Activated T-cell treated with anti-CD3 and anti-CD28 coated beads, Interleukin-2, amount 50 U/mL, for 1 hour (primary cell): ENCODE data around the gene FREM2.

Source experiments
- DNase-seq: peaks from one replicate; pipeline ENCODE4 v3.0.0-alpha.2; 2020

FREM2 gene

GRCh38 chr13:38686577-38687245, at the start of gene FREM2:
Gene FREM2, plus strand, starts transcription at chr13:38687077. Its CDS starts 268 bp downstream, at chr13:38687345.
- no peak for DNase-seq

GRCh38 chr13:38637576-38637975, 49.3 kb upstream of the FREM2 start:
- DNase-seq: no peak

GRCh38 chr13:38641164-38641948, 45.5 kb upstream of the FREM2 start:
- DNase-seq: no peak

GRCh38 chr13:38647312-38647711, 39.6 kb upstream of the FREM2 start:
- DNase-seq: no peak

GRCh38 chr13:38648912-38649311, 38.0 kb upstream of the FREM2 start:
- DNase-seq: no peak

GRCh38 chr13:38656699-38657098, 30.2 kb upstream of the FREM2 start:
- DNase-seq: no peak

GRCh38 chr13:38657191-38657590, 29.7 kb upstream of the FREM2 start:
- DNase-seq: no peak

- no peak for DNase-seq
Measured at GRCh38 chr13:38658906-38659305, 28.0 kb upstream of the FREM2 start.

- no peak for DNase-seq
Measured at GRCh38 chr13:38661010-38661675, 25.7 kb upstream of the FREM2 start.

- no peak for DNase-seq
Measured at GRCh38 chr13:38662362-38662761, 24.5 kb upstream of the FREM2 start.

- no peak for DNase-seq
Measured at GRCh38 chr13:38664906-38665305, 22.0 kb upstream of the FREM2 start.

- DNase-seq: no peak
Measured at GRCh38 chr13:38667526-38668109, 19.3 kb upstream of the FREM2 start.

GRCh38 chr13:38669234-38669964, 17.5 kb upstream of the FREM2 start:
- DNase-seq: no peak

GRCh38 chr13:38670627-38671026, 16.2 kb upstream of the FREM2 start:
- DNase-seq: no peak

GRCh38 chr13:38671980-38672379, 14.9 kb upstream of the FREM2 start:
- no peak for DNase-seq

GRCh38 chr13:38674208-38674607, 12.7 kb upstream of the FREM2 start:
- no peak for DNase-seq

GRCh38 chr13:38680912-38681311, 6.0 kb upstream of the FREM2 start:
- DNase-seq: no peak

- no peak for DNase-seq
Measured at GRCh38 chr13:38684714-38685113, 2.2 kb upstream of the FREM2 start.

GRCh38 chr13:38685431-38685830, 1.4 kb upstream of the FREM2 start:
- no peak for DNase-seq

- DNase-seq: no peak
Measured at GRCh38 chr13:38685974-38686576, 802 bp upstream of the FREM2 start.

GRCh38 chr13:38687246-38688229, 661 bp downstream of the FREM2 start:
- no peak for DNase-seq
